Measurements from ENCODE around the gene C5orf47. TPM values are rescaled to one million over a fixed set of nuclear protein-coding genes. Genes with fewer than 3 reads are reported as not detected.
A peak's percentile ranks its signal among the peaks of the same experiment; 100 is the strongest.

Gene C5orf47
- total and polyA plus RNA-seq, 2 of the 8 experiments (the other 6 are each of a cell fraction or from before 2014, with no cell fraction given) = 0.11 TPM; not detected in 1

DNA sequence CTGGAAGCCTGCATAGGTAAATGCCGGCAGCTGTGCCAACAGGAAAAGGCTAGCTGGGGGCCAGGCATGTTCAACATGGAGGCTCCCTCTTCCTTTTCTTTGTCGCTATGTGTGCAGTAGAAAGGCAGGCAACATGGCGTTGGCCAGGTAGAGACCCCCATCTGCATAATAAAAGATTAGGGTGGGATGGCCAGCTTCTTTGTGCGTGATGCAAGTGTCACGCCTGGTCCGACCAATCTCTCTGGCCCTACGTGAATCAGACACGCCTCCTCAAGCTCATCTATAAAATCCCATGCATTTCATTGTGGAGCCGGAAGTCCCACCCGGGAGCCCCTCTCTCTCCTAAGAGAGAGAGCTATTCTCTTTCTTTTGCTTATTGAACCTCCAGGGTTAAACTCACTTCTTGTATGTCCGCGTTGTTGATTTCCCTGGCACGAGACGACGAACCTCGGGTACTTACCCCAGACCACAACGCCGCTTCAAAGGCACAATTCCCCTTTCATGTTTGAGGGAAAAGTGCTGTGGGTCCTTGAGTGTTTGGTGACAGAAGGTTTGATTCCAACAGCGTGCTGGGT is 25.0 kb upstream of the C5orf47 start (continued):
- TF ChIP-seq, protein P1, sequence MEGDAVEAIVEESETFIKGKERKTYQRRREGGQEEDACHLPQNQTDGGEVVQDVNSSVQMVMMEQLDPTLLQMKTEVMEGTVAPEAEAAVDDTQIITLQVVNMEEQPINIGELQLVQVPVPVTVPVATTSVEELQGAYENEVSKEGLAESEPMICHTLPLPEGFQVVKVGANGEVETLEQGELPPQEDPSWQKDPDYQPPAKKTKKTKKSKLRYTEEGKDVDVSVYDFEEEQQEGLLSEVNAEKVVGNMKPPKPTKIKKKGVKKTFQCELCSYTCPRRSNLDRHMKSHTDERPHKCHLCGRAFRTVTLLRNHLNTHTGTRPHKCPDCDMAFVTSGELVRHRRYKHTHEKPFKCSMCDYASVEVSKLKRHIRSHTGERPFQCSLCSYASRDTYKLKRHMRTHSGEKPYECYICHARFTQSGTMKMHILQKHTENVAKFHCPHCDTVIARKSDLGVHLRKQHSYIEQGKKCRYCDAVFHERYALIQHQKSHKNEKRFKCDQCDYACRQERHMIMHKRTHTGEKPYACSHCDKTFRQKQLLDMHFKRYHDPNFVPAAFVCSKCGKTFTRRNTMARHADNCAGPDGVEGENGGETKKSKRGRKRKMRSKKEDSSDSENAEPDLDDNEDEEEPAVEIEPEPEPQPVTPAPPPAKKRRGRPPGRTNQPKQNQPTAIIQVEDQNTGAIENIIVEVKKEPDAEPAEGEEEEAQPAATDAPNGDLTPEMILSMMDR (IDR thresholded peaks at IDR 0.05; ENCODE audit: control extremely low read depth in 1 of 3, insufficient read depth in 1 of 3, low read depth in 1 of 3, low read length in 3 of 3) = no peak
- TF ChIP-seq YY1 (IDR thresholded peaks at IDR 0.05; ENCODE audit: low read depth, low read length) = peak; percentile 93
- no peak for TF ChIP-seq RFX5 (IDR thresholded peaks at IDR 0.05; ENCODE audit: borderline replicate concordance, low read depth, low read length)
- TF ChIP-seq POLR2A (IDR thresholded peaks at IDR 0.05; ENCODE audit: control extremely low read depth in 1 of 2, low read depth in 2 of 2, low read length in 2 of 2) = peak; percentile 88 to 90
- peak; percentile 65 for TF ChIP-seq CREB1 (IDR thresholded peaks at IDR 0.05)
- TF ChIP-seq TAF1 (IDR thresholded peaks at IDR 0.05; ENCODE audit: low read depth, low read length) = peak; percentile 91
- TF ChIP-seq PHF8 (conservative IDR thresholded peaks at IDR 0.05; ENCODE audit: low read depth, low read length) = peak; percentile 40; the same call in 1 of the 2 replicates
- TF ChIP-seq NRF1 (IDR thresholded peaks at IDR 0.05; ENCODE audit: low read depth, low read length) = no peak
- TF ChIP-seq SP1 (IDR thresholded peaks at IDR 0.05; ENCODE audit: low read depth, low read length) = peak; percentile 49; the same call in 1 of the 2 replicates

All from H1 (cell line).